KOPT-K1 (cell line): ENCODE data around the gene ARL10.
A peak's percentile ranks its signal among the peaks of the same experiment; 100 is the strongest.

Source experiments
- H3K27ac ChIP-seq: fragments of 200-600 bp; sonication (generic); 2 replicates; pipeline ENCODE4 v1.5.1; 2016; ENCODE audit warnings: antibody characterized with exemption, mild to moderate bottlenecking, low read depth, low read length; ENCODE audit not compliant: poor library complexity, severe bottlenecking
- H3K36me3 ChIP-seq: fragments of 200-600 bp; sonication (generic); 2 replicates; pipeline ENCODE4 v1.5.1; 2017; ENCODE audit warnings: antibody characterized with exemption, mild to moderate bottlenecking, low read length, moderate library complexity; ENCODE audit not compliant: insufficient read depth
- H3K9me3 ChIP-seq: fragments of 200-600 bp; sonication (generic); 2 replicates; pipeline ENCODE4 v1.5.1; 2017; ENCODE audit warnings: antibody characterized with exemption, low read length, mild to moderate bottlenecking; ENCODE audit not compliant: insufficient read depth, poor library complexity, severe bottlenecking

ARL10 gene

DNA sequence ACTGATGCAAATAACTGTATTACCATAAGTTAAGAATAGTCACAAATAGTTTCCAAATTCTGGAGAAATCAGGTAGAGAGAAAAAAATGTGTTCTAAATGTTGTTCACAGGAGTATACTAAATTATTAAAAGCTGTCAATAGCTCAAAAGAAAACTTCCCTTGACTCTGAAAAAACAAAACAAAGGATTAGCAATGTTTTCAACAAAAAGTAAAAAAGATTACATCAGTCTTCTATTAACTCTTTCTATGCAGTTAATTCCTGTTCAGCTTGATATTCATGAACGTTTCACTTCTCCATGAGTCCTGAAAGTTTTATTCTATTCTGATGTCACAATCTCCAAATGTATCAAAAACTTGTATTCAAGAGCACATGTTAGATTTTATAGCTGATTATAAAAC is 60.5 kb downstream of the ARL10 start:
- no peak overlapping the region for H3K27ac ChIP-seq

DNA sequence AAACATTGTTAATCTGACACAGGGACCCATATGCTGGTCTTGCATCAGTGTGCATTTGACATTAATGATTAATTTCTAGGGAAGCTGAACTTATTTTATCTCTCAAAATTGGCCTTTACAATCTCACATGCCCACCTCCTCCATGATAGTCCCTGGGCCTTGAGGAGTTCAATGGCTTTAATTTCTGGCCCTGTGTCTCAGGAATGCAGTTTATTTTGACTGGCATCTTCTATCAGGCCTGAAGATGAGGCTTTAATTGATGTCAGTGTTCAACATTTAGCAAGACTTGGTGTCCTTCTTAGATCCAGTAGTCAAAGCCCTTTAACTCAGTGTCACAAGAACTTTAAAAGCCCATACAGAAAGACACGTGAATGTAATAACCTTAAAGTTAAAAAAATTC is 61.6 kb downstream of the ARL10 start:
- Histone ChIP-seq H3K9me3 (peaks cover 56% of the 10 kb centered on the region), H3K27ac (no peak overlapping the region)

More for the DNA sequence above, 60.5 kb downstream of the ARL10 start:
- Histone ChIP-seq H3K9me3 (peaks cover 63% of the 10 kb centered on the region), H3K36me3 (no peaks in the 10 kb centered on the region)

DNA sequence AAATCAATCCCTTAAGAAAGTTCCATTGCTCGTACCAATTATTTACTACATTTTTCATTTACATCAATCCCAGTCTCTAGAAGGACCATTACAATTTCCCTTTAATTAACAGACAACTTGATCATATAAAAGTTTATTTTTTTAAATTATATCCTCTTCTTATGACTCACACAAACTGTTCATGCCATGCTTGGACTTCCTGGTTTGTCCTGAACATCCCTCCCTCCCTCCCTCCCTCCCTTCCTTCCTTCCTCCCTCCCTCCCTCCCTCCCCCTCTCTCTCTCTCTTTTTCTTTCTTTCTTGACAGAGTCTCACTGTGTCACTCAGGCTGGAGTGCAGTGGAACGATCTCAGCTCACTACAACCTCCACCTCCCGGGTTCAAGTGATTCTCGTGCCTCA is 62.7 kb downstream of the ARL10 start:
- H3K27ac ChIP-seq: no peak overlapping the region
- no peaks in the 10 kb centered on the region for H3K36me3 ChIP-seq
- H3K9me3 ChIP-seq: peaks cover 56% of the 10 kb centered on the region

More for the DNA sequence above, 61.6 kb downstream of the ARL10 start:
- H3K36me3 ChIP-seq: no peaks in the 10 kb centered on the region

DNA sequence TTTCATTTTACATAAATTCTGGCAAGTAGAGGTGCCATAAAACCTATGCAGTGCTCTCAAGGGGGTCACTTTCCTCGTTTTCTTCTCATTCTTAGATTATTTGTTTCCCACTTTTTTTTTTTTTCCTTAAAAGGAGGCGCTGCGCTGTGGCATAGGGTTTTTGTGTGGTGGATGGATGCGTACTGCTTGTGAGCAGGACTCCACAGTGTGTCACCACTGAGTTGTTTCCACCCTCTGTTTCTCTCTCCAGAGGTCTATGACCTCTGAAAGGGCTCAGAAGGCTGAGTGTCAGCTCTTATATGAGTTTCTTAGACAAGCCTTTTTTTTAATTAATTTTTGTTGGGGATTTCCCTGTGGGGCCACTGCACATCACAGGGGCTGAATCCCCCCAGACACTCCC is 64.7 kb downstream of the ARL10 start:
- peaks cover 39% of the 10 kb centered on the region for H3K9me3 ChIP-seq
- H3K27ac ChIP-seq: peak overlapping the region; percentile 60

More for the DNA sequence above, 64.7 kb downstream of the ARL10 start:
- no peaks in the 10 kb centered on the region for H3K36me3 ChIP-seq
